ENCODE data around the gene NAB2. TPM values are rescaled to one million over a fixed set of nuclear protein-coding genes. Genes with fewer than 3 reads are reported as not detected.
A peak's percentile ranks its signal among the peaks of the same experiment; 100 is the strongest.
"Not testable (repeated sequence)": the region's sequence is repeated elsewhere in the genome, so short reads cannot be mapped to it uniquely, and the experiment has no call there.

The NAB2 gene
- total and polyA plus RNA-seq, 2 experiments from 2014 or later = 21.6 to 107 TPM

GRCh38 chr12:57051011-57051410 lies 37.9 kb upstream of the NAB2 start:
- WGBS, 2 experiments (ENCODE audit: low coverage in 1 of 2, low lambda C conversion rate in 2 of 2, missing lambda C conversion rate in 2 of 2) = 93 to 100% methylated on average over 1 of the region's 1 CpG
- no peak overlapping the region for H3K9ac ChIP-seq

GRCh38 chr12:57053146-57053545 lies 35.8 kb upstream of the NAB2 start:
- in situ Hi-C loops (cut with MboI) = not testable (repeated sequence)
- WGBS, 2 experiments (ENCODE audit: low coverage in 1 of 2, low lambda C conversion rate in 2 of 2, missing lambda C conversion rate in 2 of 2) = 85 to 98% methylated on average over 4 of the region's 4 CpGs

More at GRCh38 chr12:57051011-57051410, 37.9 kb upstream of the NAB2 start:
- TF ChIP-seq EZH2 (IDR thresholded peaks at IDR 0.05; ENCODE audit: insufficient read depth, poor library complexity, severe bottlenecking) = no peak
- TF ChIP-seq EZH2phosphoT487 (IDR thresholded peaks at IDR 0.05; ENCODE audit: insufficient read depth, low read depth) = no peak
- no peaks in the 10 kb centered on the region for H4K20me1 ChIP-seq (ENCODE audit: insufficient read depth)
- H3K27ac ChIP-seq = no peak overlapping the region
- no peaks in the 10 kb centered on the region for H3K9me3 ChIP-seq (ENCODE audit: low read depth)
- H3K79me2 ChIP-seq (ENCODE audit: insufficient read depth) = no peaks in the 10 kb centered on the region
- no peak overlapping the region for H2AFZ ChIP-seq
- DNase-seq = no peak
- H3K36me3 ChIP-seq (ENCODE audit: low read depth) = no peaks in the 10 kb centered on the region
- H3K27me3 ChIP-seq (replicated peaks; ENCODE audit: insufficient read depth) = 0 out of 2 replicates have a peak, but pooled peaks cover 4% of the 10 kb centered on the region
- no peaks in the 10 kb centered on the region for H3K9me2 ChIP-seq (ENCODE audit: insufficient read depth)
- H3K4me3 ChIP-seq = no peak overlapping the region
- 0 out of 2 replicates have a peak, but pooled peaks cover 7% of the 10 kb centered on the region for H3K4me1 ChIP-seq (ENCODE audit: insufficient read depth)
- in situ Hi-C loops (cut with MboI) = no loop called here
- H3K4me2 ChIP-seq (ENCODE audit: unreplicated experiment) = no peak overlapping the region
- H3F3A ChIP-seq (ENCODE audit: insufficient read depth) = no peaks in the 10 kb centered on the region

GRCh38 chr12:57053901-57054300 lies 35.0 kb upstream of the NAB2 start:
- H3K4me1 ChIP-seq (ENCODE audit: insufficient read depth); H3K9me2 ChIP-seq (ENCODE audit: insufficient read depth); H3K9me3 ChIP-seq (ENCODE audit: low read depth); H2AFZ ChIP-seq; in situ Hi-C loops (cut with MboI); H3K9ac ChIP-seq; DNase-seq; H4K20me1 ChIP-seq (ENCODE audit: insufficient read depth); H3K4me3 ChIP-seq; H3K27me3 ChIP-seq (replicated peaks; ENCODE audit: insufficient read depth); H3K79me2 ChIP-seq (ENCODE audit: insufficient read depth); H3F3A ChIP-seq (ENCODE audit: insufficient read depth); H3K27ac ChIP-seq; H3K4me2 ChIP-seq (ENCODE audit: unreplicated experiment); H3K36me3 ChIP-seq (ENCODE audit: low read depth): not testable (repeated sequence)
- WGBS, 2 experiments (ENCODE audit: low coverage in 1 of 2, low lambda C conversion rate in 2 of 2, missing lambda C conversion rate in 2 of 2) = 94 to 95% methylated on average over 4 of the region's 4 CpGs

More at GRCh38 chr12:57053146-57053545, 35.8 kb upstream of the NAB2 start:
- H3K27me3 ChIP-seq (replicated peaks; ENCODE audit: insufficient read depth); H3K4me3 ChIP-seq; H3K36me3 ChIP-seq (ENCODE audit: low read depth); H3K4me2 ChIP-seq (ENCODE audit: unreplicated experiment); H3K4me1 ChIP-seq (ENCODE audit: insufficient read depth); DNase-seq; H4K20me1 ChIP-seq (ENCODE audit: insufficient read depth); H3K27ac ChIP-seq; H3F3A ChIP-seq (ENCODE audit: insufficient read depth); H3K9ac ChIP-seq; H3K79me2 ChIP-seq (ENCODE audit: insufficient read depth); H3K9me2 ChIP-seq (ENCODE audit: insufficient read depth); H3K9me3 ChIP-seq (ENCODE audit: low read depth); H2AFZ ChIP-seq: not testable (repeated sequence)

DNA sequence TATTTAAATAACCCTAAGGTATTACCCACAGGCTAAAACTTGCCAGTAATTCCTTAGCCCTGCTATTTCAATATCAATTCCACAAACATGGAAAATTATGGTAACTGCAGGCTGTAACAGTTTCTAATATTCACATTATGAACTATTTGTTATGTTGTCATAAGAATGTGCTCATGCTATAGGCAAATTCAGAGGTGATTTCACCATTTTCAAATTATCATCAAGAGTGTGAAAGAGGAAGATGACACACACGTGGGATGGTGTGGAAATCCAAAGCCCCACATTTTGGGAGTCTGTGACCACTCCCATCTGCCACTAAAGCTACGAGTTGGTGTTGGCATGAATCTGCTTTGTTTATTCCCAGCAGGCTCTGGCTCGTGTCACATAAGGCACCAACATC lies 33.1 kb upstream of the NAB2 start:
- DNase-seq = peak; percentile 27
- Histone ChIP-seq H3K9me3 (ENCODE audit: low read depth) (no peaks in the 10 kb centered on the region), H3K4me3 (no peak overlapping the region), H3K4me1 (ENCODE audit: insufficient read depth) (no peaks in the 10 kb centered on the region), H2AFZ (no peak overlapping the region), H3K9me2 (ENCODE audit: insufficient read depth) (no peaks in the 10 kb centered on the region), H3K9ac (no peak overlapping the region), H3K79me2 (ENCODE audit: insufficient read depth) (no peaks in the 10 kb centered on the region), H3F3A (ENCODE audit: insufficient read depth) (no peaks in the 10 kb centered on the region), H3K27ac (no peak overlapping the region), H3K4me2 (ENCODE audit: unreplicated experiment) (no peak overlapping the region), H4K20me1 (ENCODE audit: insufficient read depth) (no peaks in the 10 kb centered on the region), H3K27me3 (replicated peaks; ENCODE audit: insufficient read depth) (no peaks in the 10 kb centered on the region), H3K36me3 (ENCODE audit: low read depth) (peaks cover 13% of the 10 kb centered on the region)
- TF ChIP-seq EZH2 (IDR thresholded peaks at IDR 0.05; ENCODE audit: insufficient read depth, poor library complexity, severe bottlenecking) = no peak
- no peak for TF ChIP-seq EZH2phosphoT487 (IDR thresholded peaks at IDR 0.05; ENCODE audit: insufficient read depth, low read depth)
- in situ Hi-C loops (cut with MboI) = no loop called here
- WGBS, 2 experiments (ENCODE audit: low coverage in 1 of 2, low lambda C conversion rate in 2 of 2, missing lambda C conversion rate in 2 of 2) = 36 to 49% methylated on average over 3 of the region's 3 CpGs

DNA sequence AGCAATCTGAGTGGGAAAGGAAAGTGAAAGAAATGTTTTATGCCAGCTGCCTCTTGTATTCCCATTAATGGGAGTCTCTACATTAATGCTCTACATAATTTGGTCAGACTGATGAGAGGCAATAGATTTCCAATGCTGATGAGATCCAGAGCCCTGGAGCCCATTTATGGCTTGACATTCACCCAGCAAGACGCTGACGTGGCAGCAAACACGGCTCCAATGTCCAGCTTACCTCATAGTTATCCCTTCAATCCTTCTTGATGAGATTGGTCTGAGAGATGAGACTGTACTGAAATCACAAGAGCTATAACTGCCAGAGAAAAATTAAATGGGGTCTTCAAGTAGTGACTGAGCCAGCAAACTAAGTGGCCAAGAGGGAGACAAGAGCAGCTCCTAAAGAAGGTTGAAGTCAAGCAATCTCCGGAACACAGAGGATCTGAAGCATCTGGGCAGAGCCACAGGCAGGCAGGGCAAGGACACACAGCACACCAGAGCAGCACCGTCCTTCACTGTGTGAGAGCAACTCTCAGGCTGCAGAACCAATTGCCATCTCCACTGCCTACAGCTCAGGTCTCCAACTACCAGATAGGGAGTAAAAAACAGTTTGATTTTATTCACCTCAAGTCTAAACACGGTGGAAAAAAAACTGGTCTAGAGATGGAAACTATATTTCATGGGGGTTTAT lies 31.7 kb upstream of the NAB2 start:
- H3K4me1 ChIP-seq (ENCODE audit: insufficient read depth) = no peaks in the 10 kb centered on the region
- H3K79me2 ChIP-seq (ENCODE audit: insufficient read depth) = no peaks in the 10 kb centered on the region
- DNase-seq = peak; percentile 24
- no peaks in the 10 kb centered on the region for H3K27me3 ChIP-seq (replicated peaks; ENCODE audit: insufficient read depth)
- H3F3A ChIP-seq (ENCODE audit: insufficient read depth) = no peaks in the 10 kb centered on the region
- no peaks in the 10 kb centered on the region for H3K9me2 ChIP-seq (ENCODE audit: insufficient read depth)
- WGBS, 2 experiments (ENCODE audit: low coverage in 1 of 2, low lambda C conversion rate in 2 of 2, missing lambda C conversion rate in 2 of 2) = 57 to 67% methylated on average over 6 of the region's 6 CpGs
- H2AFZ ChIP-seq = 0 out of 2 replicates have a peak overlapping the region, but pooled peaks have one; percentile 15
- no peak overlapping the region for H3K4me3 ChIP-seq
- in situ Hi-C loops (cut with MboI) = no loop called here
- no peak for TF ChIP-seq EZH2 (IDR thresholded peaks at IDR 0.05; ENCODE audit: insufficient read depth, poor library complexity, severe bottlenecking)
- TF ChIP-seq EZH2phosphoT487 (IDR thresholded peaks at IDR 0.05; ENCODE audit: insufficient read depth, low read depth) = no peak
- no peak overlapping the region for H3K27ac ChIP-seq
- peaks cover 13% of the 10 kb centered on the region for H3K36me3 ChIP-seq (ENCODE audit: low read depth)
- H3K9ac ChIP-seq = no peak overlapping the region
- H3K4me2 ChIP-seq (ENCODE audit: unreplicated experiment) = no peak overlapping the region
- no peaks in the 10 kb centered on the region for H3K9me3 ChIP-seq (ENCODE audit: low read depth)
- H4K20me1 ChIP-seq (ENCODE audit: insufficient read depth) = no peaks in the 10 kb centered on the region

Measured in GM23248 (cell line).